ENCODE measurements around the gene GPR153.

DNA sequence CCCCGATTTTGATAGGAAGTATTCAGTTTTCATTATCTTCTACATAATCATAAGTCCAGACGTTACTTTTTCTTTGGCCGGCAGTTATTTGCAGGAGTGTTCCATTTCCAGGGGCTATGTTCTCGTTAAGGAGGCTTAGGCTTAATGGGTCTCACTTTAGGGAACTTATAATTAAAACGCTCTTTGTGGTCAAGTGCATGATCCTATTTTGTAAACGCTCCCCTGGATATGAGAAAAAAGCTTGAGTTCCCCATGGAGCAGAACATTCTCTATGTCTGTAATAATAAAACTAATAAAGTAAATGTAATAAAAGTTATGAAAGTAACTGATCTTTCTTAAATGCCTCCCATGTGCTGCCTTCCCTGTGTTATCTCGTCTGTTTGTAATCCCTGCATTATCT is 48.7 kb upstream of the GPR153 start:
- TF ChIP-seq, protein P1, sequence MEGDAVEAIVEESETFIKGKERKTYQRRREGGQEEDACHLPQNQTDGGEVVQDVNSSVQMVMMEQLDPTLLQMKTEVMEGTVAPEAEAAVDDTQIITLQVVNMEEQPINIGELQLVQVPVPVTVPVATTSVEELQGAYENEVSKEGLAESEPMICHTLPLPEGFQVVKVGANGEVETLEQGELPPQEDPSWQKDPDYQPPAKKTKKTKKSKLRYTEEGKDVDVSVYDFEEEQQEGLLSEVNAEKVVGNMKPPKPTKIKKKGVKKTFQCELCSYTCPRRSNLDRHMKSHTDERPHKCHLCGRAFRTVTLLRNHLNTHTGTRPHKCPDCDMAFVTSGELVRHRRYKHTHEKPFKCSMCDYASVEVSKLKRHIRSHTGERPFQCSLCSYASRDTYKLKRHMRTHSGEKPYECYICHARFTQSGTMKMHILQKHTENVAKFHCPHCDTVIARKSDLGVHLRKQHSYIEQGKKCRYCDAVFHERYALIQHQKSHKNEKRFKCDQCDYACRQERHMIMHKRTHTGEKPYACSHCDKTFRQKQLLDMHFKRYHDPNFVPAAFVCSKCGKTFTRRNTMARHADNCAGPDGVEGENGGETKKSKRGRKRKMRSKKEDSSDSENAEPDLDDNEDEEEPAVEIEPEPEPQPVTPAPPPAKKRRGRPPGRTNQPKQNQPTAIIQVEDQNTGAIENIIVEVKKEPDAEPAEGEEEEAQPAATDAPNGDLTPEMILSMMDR (IDR thresholded peaks at IDR 0.05; ENCODE audit: low read depth, low read length) = no peak
- no peak for TF ChIP-seq EZH2phosphoT487 (IDR thresholded peaks at IDR 0.05; ENCODE audit: low read depth)

Data from OCI-LY3 (cell line).